NCI-H2227 (cell line): ENCODE results near the gene KASH5.
A peak's percentile ranks its signal among the peaks of the same experiment; 100 is the strongest.
"Not testable (repeated sequence)": the region's sequence is repeated elsewhere in the genome, so short reads cannot be mapped to it uniquely, and the experiment has no call there.

ENCODE experiments used
- DNase-seq: peaks from one replicate; lab custom pipeline; 2025; ENCODE audit not compliant: unreplicated experiment; lab: John Stamatoyannopoulos, UW

Gene KASH5

DNA sequence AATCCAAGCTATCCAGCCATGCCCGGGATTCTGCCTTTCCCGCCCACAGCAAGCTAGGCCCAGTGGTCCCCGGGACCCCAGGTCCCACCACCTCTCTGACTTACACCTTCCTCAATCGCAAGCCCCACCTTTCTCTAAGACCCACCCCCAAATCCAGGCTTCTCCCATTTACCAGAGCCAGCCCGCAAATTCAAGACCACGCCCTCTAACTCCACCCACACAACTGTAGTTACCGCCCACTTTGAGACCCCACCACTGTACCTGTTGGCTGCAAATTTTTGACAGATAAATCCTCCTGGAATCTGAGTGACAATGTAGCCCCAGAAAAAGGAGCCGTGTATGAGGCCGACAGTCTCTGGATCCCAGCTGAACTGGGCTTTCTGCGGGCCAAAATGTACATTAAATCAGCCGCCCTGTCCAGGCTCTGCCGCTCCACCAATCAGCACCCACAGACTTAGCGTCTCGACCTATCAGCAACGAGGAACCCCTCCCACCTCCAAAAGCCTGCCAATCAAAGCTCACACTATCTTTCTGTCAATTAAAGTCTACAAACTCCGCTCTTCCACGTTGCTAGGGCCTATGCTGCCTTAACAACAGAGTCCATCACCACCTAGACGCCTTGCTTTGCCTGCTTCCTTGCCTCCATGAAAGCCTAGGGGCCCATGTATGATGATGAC is 47.0 kb downstream of the KASH5 start:
- no peak for DNase-seq

- no peak for DNase-seq
Observed at GRCh38 chr19:49435670-49436069, 47.6 kb downstream of the KASH5 start.

- DNase-seq, result no peak
Observed at GRCh38 chr19:49436381-49437017, 48.5 kb downstream of the KASH5 start.

DNA sequence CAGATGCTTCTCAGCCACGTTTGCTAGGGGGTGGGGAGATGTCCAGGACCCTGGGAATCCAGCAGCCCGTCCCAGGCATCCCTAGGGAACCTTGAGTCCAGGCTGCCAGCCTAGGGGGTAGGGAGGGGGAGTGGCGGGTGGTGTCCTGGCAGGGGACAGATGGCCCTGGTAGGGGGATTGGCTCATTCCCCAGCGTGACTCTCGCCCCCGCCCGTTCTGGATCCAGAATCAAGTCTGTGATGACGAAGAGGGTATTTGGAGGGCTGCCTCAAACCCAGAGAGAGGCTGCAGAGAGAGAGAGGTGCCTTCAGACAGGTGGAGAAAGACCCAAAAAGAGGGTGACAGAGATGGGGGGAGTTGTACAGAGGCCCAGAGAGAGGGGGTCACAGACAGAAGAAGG is 49.2 kb downstream of the KASH5 start:
- DNase-seq, result no peak

GRCh38 chr19:49438261-49438660 is 50.2 kb downstream of the KASH5 start:
- no peak for DNase-seq

DNA sequence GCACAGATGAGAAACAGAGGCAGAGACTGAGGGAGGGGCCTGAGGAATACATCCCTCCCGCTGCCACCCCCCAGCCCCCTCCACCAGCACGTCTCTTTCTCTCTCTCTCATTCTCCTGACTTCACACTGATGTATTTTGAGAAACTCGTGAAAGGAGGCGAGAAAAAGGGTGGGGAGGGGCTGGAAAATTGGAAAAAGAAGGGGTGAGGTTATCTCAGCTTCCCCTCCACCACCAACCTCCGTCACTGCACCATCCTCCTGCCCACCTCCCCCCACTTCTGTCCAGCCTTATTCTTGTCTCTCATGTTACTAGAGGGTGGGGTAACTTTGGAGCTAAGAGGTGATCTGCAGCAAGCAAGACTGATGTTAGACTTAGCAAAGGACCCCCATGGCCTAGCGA is 51.8 kb downstream of the KASH5 start:
- DNase-seq, result no peak

GRCh38 chr19:49440439-49441209 is 52.6 kb downstream of the KASH5 start:
- no peak for DNase-seq

- DNase-seq, result peak; percentile 58
Observed at GRCh38 chr19:49441210-49441959, 53.3 kb downstream of the KASH5 start, which contains the start of gene SLC17A7. SLC17A7 (minus strand) TSS chr19:49441527; CDS start chr19:49441379, 148 bp downstream.

DNA sequence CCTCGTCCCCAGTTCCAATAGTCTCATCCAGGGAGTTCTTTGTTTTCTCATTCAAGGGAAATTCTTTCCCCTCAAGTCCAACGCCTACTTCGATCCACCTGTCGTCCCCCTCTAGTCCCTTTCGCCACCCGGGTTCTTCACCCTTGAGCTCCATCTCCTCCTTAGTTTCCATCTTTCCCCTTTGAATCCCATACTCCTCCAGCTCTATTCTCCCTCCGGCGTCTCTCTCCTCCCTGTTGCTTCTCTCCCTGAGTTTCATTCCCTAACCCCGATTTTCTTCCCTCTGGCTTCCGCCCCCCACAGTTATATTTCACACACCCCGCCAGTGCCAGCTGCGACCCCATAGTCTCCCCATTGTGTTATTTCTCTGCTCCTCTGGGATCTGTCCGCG is 53.9 kb downstream of the KASH5 start:
- no peak for DNase-seq

GRCh38 chr19:49442354-49442753 is 54.3 kb downstream of the KASH5 start:
- no peak for DNase-seq

DNA sequence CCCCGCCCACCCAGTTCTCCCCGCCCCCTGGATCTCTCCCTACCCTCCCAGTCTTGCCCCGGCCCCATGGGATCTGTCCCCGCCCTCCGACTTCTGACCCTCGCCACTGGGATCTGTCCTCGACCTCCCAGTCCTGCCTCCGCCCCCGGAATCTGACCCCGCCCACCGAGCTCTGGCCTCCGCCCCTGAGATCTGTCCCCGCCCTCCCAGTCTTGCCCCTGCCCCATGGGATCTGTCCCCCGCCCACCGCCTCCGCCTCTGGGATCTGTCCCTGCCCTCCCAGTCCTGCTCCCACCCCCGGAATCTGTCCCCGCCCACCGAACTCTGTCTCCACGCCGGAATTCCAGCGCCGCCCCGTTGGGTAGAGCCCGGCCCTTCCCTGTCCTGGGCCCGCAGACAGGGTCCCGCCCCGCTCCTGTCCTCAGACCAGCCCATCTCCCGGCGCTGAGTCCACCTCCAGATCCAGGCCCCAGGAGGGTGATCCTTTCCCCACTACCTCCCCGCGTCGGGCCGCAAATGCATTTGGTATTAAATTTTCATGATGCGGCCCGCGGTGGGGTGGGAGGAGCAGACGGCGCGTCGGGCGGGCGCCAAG is 54.8 kb downstream of the KASH5 start:
- peak; percentile 85 for DNase-seq

DNA sequence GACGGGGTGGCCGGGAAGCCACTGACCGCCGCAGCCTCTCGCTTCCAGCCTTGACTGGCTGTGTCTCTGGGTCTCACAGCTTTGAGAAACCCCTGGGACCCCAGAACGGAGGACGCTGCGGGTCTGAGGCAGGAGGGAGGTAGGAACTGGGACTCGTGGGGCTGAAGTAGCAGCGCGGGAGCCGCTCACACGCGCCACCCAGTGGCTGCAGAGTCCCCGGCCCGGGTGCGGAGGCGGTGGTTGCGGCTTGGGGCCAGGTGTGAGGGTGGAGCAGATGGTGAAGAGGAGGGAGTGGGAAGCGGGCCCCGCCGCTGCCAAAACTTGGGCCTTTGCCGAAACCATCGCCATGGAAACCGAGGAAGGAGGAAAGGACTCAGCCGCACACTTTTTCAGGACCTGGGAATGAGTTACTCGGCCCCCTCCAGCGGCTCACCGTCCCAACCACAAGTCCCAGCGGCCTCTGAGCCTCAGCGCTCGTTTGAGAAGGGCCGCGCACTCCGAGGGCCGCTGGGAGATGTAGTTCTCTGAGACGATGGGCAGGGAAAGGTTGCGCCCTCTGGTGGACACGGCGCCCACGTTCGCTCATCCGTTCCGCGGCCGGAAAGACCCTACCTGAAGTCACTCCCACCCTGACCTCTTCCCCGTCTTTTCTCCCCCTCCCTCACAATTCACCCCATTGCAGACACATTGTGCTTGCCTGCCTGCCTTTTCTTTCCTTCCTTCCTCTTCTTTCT is 55.5 kb downstream of the KASH5 start:
- DNase-seq, result peak; percentile 94

- DNase-seq, result not testable (repeated sequence)
Observed at GRCh38 chr19:49444100-49444700, 56.2 kb downstream of the KASH5 start.

DNA sequence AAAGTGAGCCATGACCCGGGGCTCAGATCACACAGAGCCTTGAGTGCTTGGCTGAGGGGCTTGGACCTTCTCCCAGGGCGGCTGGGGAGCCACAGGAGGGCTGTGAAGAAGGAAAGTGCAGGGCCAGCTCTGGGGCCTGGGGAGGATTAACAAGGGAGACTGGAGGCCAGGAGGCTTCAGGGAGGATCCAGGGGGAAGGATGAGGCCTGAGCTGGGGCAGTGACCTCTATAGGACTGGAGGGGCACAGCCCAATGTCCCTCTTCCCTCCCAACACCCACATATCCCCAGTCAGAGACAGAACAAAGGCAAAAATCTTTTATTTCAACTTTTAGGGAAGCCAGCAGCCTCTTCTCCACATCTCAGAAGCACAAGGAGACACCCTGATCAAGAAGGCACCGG is 57.9 kb downstream of the KASH5 start:
- DNase-seq, result no peak

- peak; percentile 49 for DNase-seq
Observed at GRCh38 chr19:49447485-49448431, 59.7 kb downstream of the KASH5 start.

- no peak for DNase-seq
Observed at GRCh38 chr19:49448432-49448786, 60.4 kb downstream of the KASH5 start.

- no peak for DNase-seq
Observed at GRCh38 chr19:49450405-49450804, 62.4 kb downstream of the KASH5 start.

GRCh38 chr19:49451430-49452181 is 63.6 kb downstream of the KASH5 start, which contains the start of gene PIH1D1:
PIH1D1 (minus strand) TSS chr19:49451814; CDS start chr19:49451574, 240 bp downstream.
- DNase-seq, result peak; percentile 96
